Suprapubic skin (tissue), 3 donors: ENCODE data around the gene AHRR.

Source experiments
- POLR2A ChIP-seq, 2 donors: fragments of 450-650 bp; IDR thresholded peaks; one replicate each; pipeline ENCODE4 v1.6.1; 2017; ENCODE audit warnings: antibody characterized with exemption in 2 of 2, mild to moderate bottlenecking in 2 of 2, moderate library complexity in 2 of 2
- TF ChIP-seq, protein P1 (sequence below), 2 donors: fragments of 200-600 bp in 1 of 2; fragments of 450-650 bp in 1 of 2; sonication (generic) in 1 of 2; IDR thresholded peaks; one replicate each; pipeline ENCODE4 v1.5.1; 2016 to 2019; ENCODE audit warnings: antibody characterized with exemption in 2 of 2, mild to moderate bottlenecking in 1 of 2, moderate library complexity in 1 of 2

DNA sequence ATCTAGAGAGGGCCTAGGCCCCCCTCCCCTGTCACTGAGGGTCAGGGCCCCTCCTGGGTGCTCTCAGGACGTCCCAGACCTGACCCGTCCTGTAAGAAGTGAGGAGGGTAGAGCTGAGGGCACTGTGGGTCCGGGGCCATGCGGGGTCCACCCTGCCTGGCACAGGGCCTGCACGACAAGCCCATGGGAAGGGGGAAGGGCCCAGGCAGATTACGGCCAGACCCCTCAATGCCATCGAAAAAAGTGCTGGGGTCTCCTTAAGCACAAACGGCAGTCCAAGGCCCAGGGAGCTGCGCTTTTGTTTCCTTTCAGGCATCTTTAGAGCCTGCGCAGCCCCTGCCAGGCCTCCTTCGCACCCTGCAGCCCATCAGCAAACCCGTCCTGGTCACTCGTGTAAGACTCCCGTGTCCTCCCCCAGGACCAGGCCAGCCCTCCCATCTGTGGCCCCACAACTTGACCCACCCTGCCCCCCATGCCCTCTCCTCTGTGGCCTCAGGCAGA is 117.0 kb downstream of the AHRR start:
- TF ChIP-seq POLR2A (IDR thresholded peaks at IDR 0.05): no peak
- TF ChIP-seq, protein P1, sequence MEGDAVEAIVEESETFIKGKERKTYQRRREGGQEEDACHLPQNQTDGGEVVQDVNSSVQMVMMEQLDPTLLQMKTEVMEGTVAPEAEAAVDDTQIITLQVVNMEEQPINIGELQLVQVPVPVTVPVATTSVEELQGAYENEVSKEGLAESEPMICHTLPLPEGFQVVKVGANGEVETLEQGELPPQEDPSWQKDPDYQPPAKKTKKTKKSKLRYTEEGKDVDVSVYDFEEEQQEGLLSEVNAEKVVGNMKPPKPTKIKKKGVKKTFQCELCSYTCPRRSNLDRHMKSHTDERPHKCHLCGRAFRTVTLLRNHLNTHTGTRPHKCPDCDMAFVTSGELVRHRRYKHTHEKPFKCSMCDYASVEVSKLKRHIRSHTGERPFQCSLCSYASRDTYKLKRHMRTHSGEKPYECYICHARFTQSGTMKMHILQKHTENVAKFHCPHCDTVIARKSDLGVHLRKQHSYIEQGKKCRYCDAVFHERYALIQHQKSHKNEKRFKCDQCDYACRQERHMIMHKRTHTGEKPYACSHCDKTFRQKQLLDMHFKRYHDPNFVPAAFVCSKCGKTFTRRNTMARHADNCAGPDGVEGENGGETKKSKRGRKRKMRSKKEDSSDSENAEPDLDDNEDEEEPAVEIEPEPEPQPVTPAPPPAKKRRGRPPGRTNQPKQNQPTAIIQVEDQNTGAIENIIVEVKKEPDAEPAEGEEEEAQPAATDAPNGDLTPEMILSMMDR (IDR thresholded peaks at IDR 0.05): no peak
